GM19025 (cell line): ENCODE measurements around the gene ATP6V1E1.

Experiments
- ATAC-seq: cut with Tn5 transposase; IDR thresholded peaks from one replicate; pipeline ENCODE4 v1.9.1; 2021; ENCODE audit warnings: mild to moderate bottlenecking, low read depth, moderate library complexity; ENCODE audit not compliant: unreplicated experiment

Gene ATP6V1E1

DNA sequence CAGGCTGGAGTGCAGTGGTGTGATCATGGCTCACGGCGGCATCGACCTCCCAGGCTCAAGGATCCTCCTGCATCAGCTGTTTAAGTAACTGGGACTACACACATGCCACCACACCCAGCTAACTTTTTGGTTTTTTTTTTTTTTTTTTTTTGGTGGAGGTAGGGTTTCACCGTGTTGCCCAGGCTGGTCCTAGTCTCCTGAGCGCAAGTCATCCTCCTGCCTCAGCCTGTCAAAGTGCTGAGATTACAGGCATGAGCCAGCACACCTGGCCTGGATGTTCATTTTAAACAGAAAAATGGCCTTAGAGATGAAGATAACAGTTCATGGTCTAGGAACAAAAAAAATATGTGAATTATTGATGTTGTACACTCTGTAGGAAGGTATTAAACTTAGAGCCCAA is 78.9 kb downstream of the ATP6V1E1 start:
- ATAC-seq = no peak

DNA sequence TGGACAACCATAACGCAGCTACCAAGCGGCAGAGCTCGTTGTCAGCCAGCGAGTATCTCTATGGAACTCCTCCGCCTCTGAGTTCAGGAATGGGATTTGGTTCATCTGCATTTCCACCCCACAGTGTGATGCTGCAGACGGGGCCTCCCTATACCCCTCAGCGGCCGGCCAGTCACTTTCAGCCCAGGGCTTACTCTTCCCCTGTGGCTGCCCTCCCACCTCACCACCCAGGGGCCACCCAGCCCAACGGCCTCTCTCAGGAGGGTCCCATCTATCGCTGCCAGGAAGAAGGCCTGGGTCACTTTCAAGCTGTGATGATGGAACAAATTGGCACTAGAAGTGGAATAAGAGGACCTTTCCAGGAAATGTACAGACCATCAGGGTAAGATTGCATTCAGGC is 79.4 kb downstream of the ATP6V1E1 start:
- ATAC-seq = no peak

GRCh38 chr22:17548756-17549035 is 79.9 kb downstream of the ATP6V1E1 start:
- ATAC-seq = no peak

DNA sequence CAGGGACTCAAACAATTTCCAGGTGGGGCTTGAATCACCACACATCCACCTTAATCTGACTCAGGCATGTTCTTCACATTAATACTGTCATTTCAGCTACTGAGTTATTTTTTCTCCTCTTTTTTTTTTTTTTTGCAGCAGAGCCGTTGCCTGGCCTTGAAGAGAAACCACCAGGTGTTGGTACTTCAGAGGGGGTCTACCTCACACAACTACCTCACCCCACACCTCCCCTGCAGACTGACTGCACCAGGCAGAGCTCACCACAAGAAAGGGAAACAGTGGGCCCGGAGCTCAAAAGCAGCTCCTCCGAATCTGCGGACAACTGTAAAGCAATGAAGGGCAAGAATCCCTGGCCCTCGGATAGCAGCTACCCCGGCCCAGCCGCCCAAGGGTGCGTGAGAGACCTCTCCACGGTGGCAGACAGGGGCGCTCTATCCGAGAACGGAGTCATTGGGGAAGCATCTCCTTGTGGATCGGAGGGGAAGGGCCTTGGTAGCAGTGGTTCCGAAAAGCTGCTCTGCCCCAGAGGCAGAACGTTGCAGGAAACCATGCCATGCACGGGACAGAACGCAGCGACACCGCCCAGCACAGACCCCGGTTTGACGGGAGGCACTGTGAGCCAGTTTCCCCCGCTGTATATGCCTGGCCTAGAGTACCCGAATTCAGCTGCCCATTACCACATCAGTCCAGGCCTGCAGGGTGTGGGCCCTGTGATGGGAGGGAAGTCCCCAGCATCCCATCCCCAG is 80.4 kb downstream of the ATP6V1E1 start:
- ATAC-seq = no peak

DNA sequence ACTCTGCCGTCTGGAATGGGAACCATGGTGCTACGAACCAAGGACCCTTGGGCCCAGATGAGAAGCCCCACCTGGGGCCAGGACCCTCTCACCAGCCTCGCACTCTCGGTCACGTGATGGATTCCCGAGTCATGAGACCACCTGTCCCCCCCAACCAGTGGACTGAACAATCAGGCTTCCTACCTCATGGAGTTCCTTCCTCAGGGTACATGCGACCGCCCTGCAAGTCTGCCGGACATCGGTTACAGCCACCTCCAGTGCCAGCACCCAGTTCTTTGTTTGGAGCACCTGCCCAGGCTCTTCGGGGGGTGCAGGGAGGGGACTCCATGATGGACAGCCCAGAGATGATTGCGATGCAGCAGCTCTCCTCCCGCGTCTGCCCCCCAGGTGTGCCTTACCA is 86.1 kb downstream of the ATP6V1E1 start:
- ATAC-seq = no peak
